Endothelial cell of umbilical vein (primary cell): Measurements from ENCODE around the gene RAB14. TPM values are rescaled to one million over a fixed set of nuclear protein-coding genes. Genes with fewer than 3 reads are reported as not detected.

Experiments
- BruUV-seq: library from RNA; stranded (reverse); fragments of 400-500 nt; replicated peaks from 2 replicates; lab custom pipeline; 2021; lab: Mats Ljungman, UMichigan
- CTCF ChIA-PET: fragments of 300-600, 350-600 bp; sonication (Branson Sonifier 250); formaldehyde crosslinking; loops from one replicate; lab custom pipeline; 2021; ENCODE audit warnings: antibody characterized with exemption, inconsistent platforms; lab: Charles Lee
- POLR2A ChIA-PET: fragments of 300-600, 350-600 bp; sonication (Branson Sonifier 250); formaldehyde crosslinking; loops from one replicate; lab custom pipeline; 2021; ENCODE audit warnings: antibody characterized with exemption, inconsistent platforms; lab: Charles Lee
- DNase-seq: peaks from one replicate; pipeline ENCODE4 v3.0.0-alpha.2; 2011; ENCODE audit warnings: low read depth, low spot score
- FAIRE-seq: peaks from 2 replicates; lab custom pipeline; 2011; peaks lifted over from hg19 to GRCh38; lab: Jason Lieb, UNC
- H2AFZ ChIP-seq: 2 replicates; pipeline ENCODE4 v1.6.0; 2012; ENCODE audit warnings: low read depth, low read length, control low read depth, inconsistent platforms
- H3K27ac ChIP-seq: 2 replicates; pipeline ENCODE4 v1.5.1; 2011; ENCODE audit warnings: low read depth, mild to moderate bottlenecking, control low read depth, low read length, moderate library complexity; ENCODE audit not compliant: insufficient read depth
- H3K27me3 ChIP-seq, 2 experiments: 2 replicates each; pipeline versions ENCODE4 v1.6.0 to v1.6.1; 2011; ENCODE audit warnings: low read length in 2 of 2, mixed read lengths in 1 of 2; ENCODE audit not compliant: control insufficient read depth in 2 of 2, insufficient read depth in 2 of 2
- H3K36me3 ChIP-seq, 2 experiments: 2 replicates in 1 of 2; 3 replicates in 1 of 2; pipeline ENCODE4 v1.5.1; 2011; ENCODE audit warnings: low read length in 2 of 2, mild to moderate bottlenecking in 1 of 2, moderate library complexity in 1 of 2; ENCODE audit not compliant: control insufficient read depth in 2 of 2, insufficient read depth in 2 of 2; ENCODE audit errors: extremely low read depth in 1 of 2
- H3K4me1 ChIP-seq: 3 replicates; pipeline ENCODE4 v1.5.1; 2011; ENCODE audit warnings: mild to moderate bottlenecking, low read length; ENCODE audit not compliant: control insufficient read depth, insufficient read depth; ENCODE audit errors: extremely low read depth
- H3K4me2 ChIP-seq: 2 replicates; pipeline ENCODE4 v1.6.1; 2011; ENCODE audit warnings: low read length, control low read depth, mixed read lengths; ENCODE audit not compliant: insufficient read depth
- H3K4me3 ChIP-seq, 3 experiments: fragments of 200-600 bp in 1 of 3; sonication (generic), shearing (Covaris generic) in 1 of 3; replicated peaks in 1 of 3; 2 replicates each; pipeline ENCODE4 v1.5.1; 2011 to 2016; ENCODE audit warnings: control low read depth in 3 of 3, low read length in 3 of 3, mild to moderate bottlenecking in 2 of 3, inconsistent platforms in 1 of 3, low read depth in 1 of 3, moderate library complexity in 1 of 3; ENCODE audit not compliant: insufficient read depth in 1 of 3
- H3K79me2 ChIP-seq: 2 replicates; pipeline ENCODE4 v1.6.0; 2012; ENCODE audit warnings: low read length, inconsistent platforms; ENCODE audit not compliant: control insufficient read depth, insufficient read depth
- H3K9ac ChIP-seq: replicated peaks from 2 replicates; pipeline ENCODE3; 2011; ENCODE audit warnings: low read length, control low read depth; ENCODE audit not compliant: insufficient read depth; ENCODE audit errors: extremely low read depth
- H3K9me1 ChIP-seq: replicated peaks from 3 replicates; pipeline ENCODE4 v1.6.0; 2011; ENCODE audit warnings: mild to moderate bottlenecking, low read length; ENCODE audit not compliant: control insufficient read depth, insufficient read depth; ENCODE audit errors: extremely low read depth
- H3K9me3 ChIP-seq: replicated peaks from 2 replicates; pipeline ENCODE4 v1.5.1; 2012; ENCODE audit warnings: low read length, inconsistent platforms; ENCODE audit not compliant: control insufficient read depth, insufficient read depth
- H4K20me1 ChIP-seq: replicated peaks from 2 replicates; pipeline ENCODE3; 2011; ENCODE audit warnings: mild to moderate bottlenecking, low read length; ENCODE audit not compliant: control insufficient read depth, insufficient read depth; ENCODE audit errors: extremely low read depth
- EZH2 ChIP-seq: IDR thresholded peaks from 2 replicates; pipeline ENCODE4 v1.6.1; 2012; ENCODE audit warnings: borderline replicate concordance, low read depth, mild to moderate bottlenecking, moderate library complexity, low read length, inconsistent platforms; ENCODE audit not compliant: severe bottlenecking
- FOS ChIP-seq: IDR thresholded peaks from 2 replicates; pipeline ENCODE4 v1.6.1; 2011; ENCODE audit warnings: mild to moderate bottlenecking, low read length, moderate library complexity, borderline replicate concordance; ENCODE audit not compliant: insufficient read depth
- GATA2 ChIP-seq: IDR thresholded peaks from 2 replicates; pipeline ENCODE4 v1.7.0; 2011; ENCODE audit warnings: low read depth, mild to moderate bottlenecking, moderate library complexity, mixed read lengths, low read length; ENCODE audit not compliant: insufficient read length, insufficient read depth
- JUN ChIP-seq: IDR thresholded peaks from 2 replicates; pipeline ENCODE4 v1.6.1; 2011; ENCODE audit warnings: borderline replicate concordance, low read depth; ENCODE audit not compliant: insufficient read length, insufficient read depth
- MAX ChIP-seq: IDR thresholded peaks from 2 replicates; pipeline ENCODE4 v1.6.1; 2011; ENCODE audit not compliant: insufficient read depth, insufficient read length
- MYC ChIP-seq: IDR thresholded peaks from one replicate; pipeline ENCODE4 v1.6.1; 2011; ENCODE audit warnings: mild to moderate bottlenecking, low read depth, low read length
- POLR2A ChIP-seq: IDR thresholded peaks from 2 replicates; pipeline ENCODE4 v1.6.1; 2012; ENCODE audit warnings: low read depth, mild to moderate bottlenecking, control low read depth, low read length
- POLR2AphosphoS5 ChIP-seq: IDR thresholded peaks from 2 replicates; pipeline ENCODE4 v1.6.1; 2012; ENCODE audit warnings: low read depth, mild to moderate bottlenecking, control low read depth, low read length, moderate library complexity; ENCODE audit not compliant: insufficient read depth
- dilution Hi-C: fragments of 300-500 bp; cut with MboI; formaldehyde crosslinking; loops from one replicate; pipeline ENCODE4 v1.15.0; 2019; ENCODE audit warnings: low sequenced_read_pairs; ENCODE audit not compliant: extremely low pct_ligation_motif_present
- intact Hi-C: fragments of 100-400 bp; cut with micrococcal nuclease; formaldehyde crosslinking; loops from one replicate; pipeline ENCODE4 v1.10.0; 2022
- polyA plus RNA-seq, 4 experiments: library from polyadenylated mRNA; depleted of rRNA in 3 of 4; stranded (reverse) in 3 of 4; unstranded in 1 of 4; fragments of >200 nt; gene quantifications; 2 replicates each; pipeline versions ENCODE4 v1.2.1 to v1.2.3, GENCODE V29; 2011 to 2012; ENCODE audit warnings: missing spikeins in 1 of 4
- total RNA-seq: library from RNA; stranded (reverse); gene quantifications from 2 replicates; pipeline ENCODE4 v1.2.3, GENCODE V29; 2021
- TF ChIP-seq, protein P1 (sequence below), 2 donors: IDR thresholded peaks; 1 replicate in 1 of 2; 2 replicates in 1 of 2; pipeline ENCODE4 v1.5.1; 2011; ENCODE audit warnings: low read length in 2 of 2, mild to moderate bottlenecking in 2 of 2, moderate library complexity in 2 of 2, control low read depth in 1 of 2, inconsistent platforms in 1 of 2, low read depth in 1 of 2; ENCODE audit not compliant: insufficient read depth in 1 of 2; ENCODE audit errors: extremely low read depth in 1 of 2

The RAB14 gene
- total and polyA plus RNA-seq, 2 donors (not counting 3 experiments of a cell fraction or from before 2014, with no cell fraction given), result 18.9 to 79.3 TPM

DNA sequence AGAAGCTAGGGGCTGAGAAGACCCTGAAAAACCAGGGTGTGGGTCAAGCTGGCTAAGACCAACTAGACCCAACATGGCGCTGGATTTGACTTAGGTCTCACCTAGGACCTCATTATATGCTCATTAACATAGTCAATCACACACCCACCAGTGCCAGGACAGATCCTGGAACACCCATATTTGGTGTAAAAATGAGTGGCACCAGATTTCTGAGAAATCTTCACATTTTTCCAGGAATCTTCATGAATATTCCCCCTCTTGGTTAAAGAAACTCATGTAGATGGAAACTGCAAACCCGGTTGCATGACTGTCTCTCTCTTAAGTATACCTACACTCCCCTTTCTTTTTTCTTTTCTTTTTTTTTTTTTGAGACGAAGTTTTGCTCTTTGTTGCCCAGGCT is 17.9 kb upstream of the RAB14 start:
- intact Hi-C loops, result no loop called here
- H3K27ac ChIP-seq, result no peak overlapping the region
- peaks cover 3% of the 10 kb centered on the region for H3K4me1 ChIP-seq

GRCh38 chr9:121218357-121219027 is 16.8 kb upstream of the RAB14 start:
- DNase-seq (no peak), FAIRE-seq (no peak)
- no peaks in the 10 kb centered on the region for H3K9me3 ChIP-seq
- no peak overlapping the region for H2AFZ ChIP-seq
- TF ChIP-seq FOS, result no peak
- TF ChIP-seq JUN, result no peak
- TF ChIP-seq EZH2, result no peak
- TF ChIP-seq, protein P1, sequence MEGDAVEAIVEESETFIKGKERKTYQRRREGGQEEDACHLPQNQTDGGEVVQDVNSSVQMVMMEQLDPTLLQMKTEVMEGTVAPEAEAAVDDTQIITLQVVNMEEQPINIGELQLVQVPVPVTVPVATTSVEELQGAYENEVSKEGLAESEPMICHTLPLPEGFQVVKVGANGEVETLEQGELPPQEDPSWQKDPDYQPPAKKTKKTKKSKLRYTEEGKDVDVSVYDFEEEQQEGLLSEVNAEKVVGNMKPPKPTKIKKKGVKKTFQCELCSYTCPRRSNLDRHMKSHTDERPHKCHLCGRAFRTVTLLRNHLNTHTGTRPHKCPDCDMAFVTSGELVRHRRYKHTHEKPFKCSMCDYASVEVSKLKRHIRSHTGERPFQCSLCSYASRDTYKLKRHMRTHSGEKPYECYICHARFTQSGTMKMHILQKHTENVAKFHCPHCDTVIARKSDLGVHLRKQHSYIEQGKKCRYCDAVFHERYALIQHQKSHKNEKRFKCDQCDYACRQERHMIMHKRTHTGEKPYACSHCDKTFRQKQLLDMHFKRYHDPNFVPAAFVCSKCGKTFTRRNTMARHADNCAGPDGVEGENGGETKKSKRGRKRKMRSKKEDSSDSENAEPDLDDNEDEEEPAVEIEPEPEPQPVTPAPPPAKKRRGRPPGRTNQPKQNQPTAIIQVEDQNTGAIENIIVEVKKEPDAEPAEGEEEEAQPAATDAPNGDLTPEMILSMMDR (IDR thresholded peaks at IDR 0.05; ENCODE audit: extremely low read depth in 1 of 2, insufficient read depth in 1 of 2, low read depth in 1 of 2, low read length in 2 of 2), result no peak
- no peak for TF ChIP-seq GATA2
- TF ChIP-seq MAX, result no peak
- no peak for TF ChIP-seq POLR2AphosphoS5
- TF ChIP-seq POLR2A, result no peak
- TF ChIP-seq MYC, result no peak
- H3K4me2 ChIP-seq, result no peak overlapping the region
- no TSS peak for BruUV-seq
- peaks cover 3% of the 10 kb centered on the region for H3K4me1 ChIP-seq
- no peaks in the 10 kb centered on the region for H3K27me3 ChIP-seq
- no peaks in the 10 kb centered on the region for H3K79me2 ChIP-seq
- intact Hi-C loops, result no loop called here
- H3K36me3 ChIP-seq, result no peaks in the 10 kb centered on the region
- CTCF ChIA-PET, result interaction anchor here (1.0 to 2.1 kb wide), 7 partner anchors 42 to 158 kb away, joined by 3 to 7 read pairs (median 4); partner anchors contain the start of gene GSN
- no peak overlapping the region for H3K27ac ChIP-seq
- no peak overlapping the region for H3K9ac ChIP-seq
- H4K20me1 ChIP-seq, result no peaks in the 10 kb centered on the region
- no peak overlapping the region for H3K4me3 ChIP-seq
- dilution Hi-C loops, result no loop called here
- H3K9me1 ChIP-seq, result no peaks in the 10 kb centered on the region
- POLR2A ChIA-PET, result no interaction called here

More for the DNA sequence above, 17.9 kb upstream of the RAB14 start:
- H3K9me1 ChIP-seq, result no peaks in the 10 kb centered on the region
- FAIRE-seq (no peak), DNase-seq (no peak)
- no peak overlapping the region for H3K4me3 ChIP-seq
- dilution Hi-C loops, result no loop called here
- BruUV-seq, result no TSS peak
- H2AFZ ChIP-seq, result no peak overlapping the region
- H3K79me2 ChIP-seq, result no peaks in the 10 kb centered on the region
- H3K9me3 ChIP-seq, result no peaks in the 10 kb centered on the region
- TF ChIP-seq FOS, result no peak
- no peaks in the 10 kb centered on the region for H3K27me3 ChIP-seq
- H3K36me3 ChIP-seq, result no peaks in the 10 kb centered on the region
- ChIA-PET CTCF (no interaction called here), POLR2A (no interaction called here)
- no peak overlapping the region for H3K4me2 ChIP-seq
- H4K20me1 ChIP-seq, result no peaks in the 10 kb centered on the region
- H3K9ac ChIP-seq, result no peak overlapping the region
